H1 (cell line): ENCODE measurements around the gene GAST. TPM values are rescaled to one million over a fixed set of nuclear protein-coding genes. Genes with fewer than 3 reads are reported as not detected.

Source experiments
- ATF2 ChIP-seq: IDR thresholded peaks from 2 replicates; pipeline ENCODE4 v1.6.1; 2012; ENCODE audit warnings: low read length, inconsistent platforms
- ATF3 ChIP-seq: IDR thresholded peaks from 2 replicates; pipeline ENCODE4 v1.6.1; 2011; ENCODE audit warnings: low read depth, mild to moderate bottlenecking, low read length; ENCODE audit not compliant: insufficient read depth
- CBX5 ChIP-seq: fragments of 300-800, 300-1000 bp; sonication (generic); IDR thresholded peaks from 2 replicates; pipeline ENCODE4 v1.7.1; 2016; ENCODE audit warnings: antibody characterized with exemption, low read length, low read depth
- CBX8 ChIP-seq: fragments of 300-800, 300-1000 bp; sonication (generic); IDR thresholded peaks from 2 replicates; pipeline ENCODE4 v1.7.1; 2016; ENCODE audit warnings: low read depth, low read length, borderline replicate concordance
- CEBPB ChIP-seq: IDR thresholded peaks from 2 replicates; pipeline ENCODE4 v1.6.1; 2012; ENCODE audit warnings: low read depth, low read length
- CHD2 ChIP-seq: IDR thresholded peaks from 2 replicates; pipeline ENCODE4 v1.6.1; 2012; ENCODE audit warnings: low read length, improper control_type of control experiment
- CREB1 ChIP-seq: IDR thresholded peaks from 2 replicates; pipeline ENCODE4 v1.6.1; 2012; ENCODE audit warnings: inconsistent platforms
- EP300 ChIP-seq, 2 experiments: IDR thresholded peaks; 1 replicate in 1 of 2; 2 replicates in 1 of 2; pipeline ENCODE4 v1.6.1; 2011 to 2012; ENCODE audit warnings: low read depth in 2 of 2, low read length in 2 of 2, mild to moderate bottlenecking in 2 of 2, borderline replicate concordance in 1 of 2, inconsistent platforms in 1 of 2, moderate library complexity in 1 of 2
- FOSL1 ChIP-seq: IDR thresholded peaks from 2 replicates; pipeline ENCODE4 v1.6.1; 2011; ENCODE audit warnings: mild to moderate bottlenecking, low read depth, low read length, moderate library complexity; ENCODE audit not compliant: insufficient read depth
- PHF8 ChIP-seq: fragments of 200-600 bp; sonication (generic); conservative IDR thresholded peaks from 2 replicates; pipeline ENCODE4 v1.7.1; 2012; ENCODE audit warnings: low read depth, mild to moderate bottlenecking, inconsistent platforms, low read length, moderate library complexity
- POU5F1 ChIP-seq: IDR thresholded peaks from 2 replicates; pipeline ENCODE4 v1.6.1; 2011; ENCODE audit warnings: low read depth, mild to moderate bottlenecking, low read length, moderate library complexity
- RFX5 ChIP-seq: IDR thresholded peaks from 2 replicates; pipeline ENCODE4 v1.6.1; 2011; ENCODE audit warnings: low read depth, low read length, improper control_type of control experiment, borderline replicate concordance
- RNF2 ChIP-seq: fragments of 200-900, 300-1000 bp; sonication (generic); IDR thresholded peaks from 2 replicates; pipeline ENCODE4 v1.7.1; 2016; ENCODE audit warnings: borderline replicate concordance, low read depth, mild to moderate bottlenecking, antibody characterized with exemption, low read length; ENCODE audit not compliant: poor library complexity, severe bottlenecking; ENCODE audit errors: missing control alignments
- SIN3A ChIP-seq, 2 experiments: IDR thresholded peaks in 1 of 2; conservative IDR thresholded peaks in 1 of 2; 2 replicates each; pipeline ENCODE4 v1.6.1; 2011 to 2012; ENCODE audit warnings: low read length in 2 of 2, improper control_type of control experiment in 1 of 2, low read depth in 1 of 2, mild to moderate bottlenecking in 1 of 2
- SRF ChIP-seq: IDR thresholded peaks from 2 replicates; pipeline ENCODE4 v1.6.1; 2011; ENCODE audit warnings: mild to moderate bottlenecking, low read depth, low read length, moderate library complexity
- TBP ChIP-seq: IDR thresholded peaks from 2 replicates; pipeline ENCODE4 v1.6.1; 2011; ENCODE audit warnings: low read depth, low read length, improper control_type of control experiment
- USF2 ChIP-seq: IDR thresholded peaks from 2 replicates; pipeline ENCODE4 v1.6.1; 2011; ENCODE audit warnings: low read length, improper control_type of control experiment
- YY1 ChIP-seq: IDR thresholded peaks from 2 replicates; pipeline ENCODE4 v1.6.1; 2011; ENCODE audit warnings: low read depth, mild to moderate bottlenecking, low read length
- ZNF274 ChIP-seq: IDR thresholded peaks from 2 replicates; pipeline ENCODE4 v1.7.0; 2012; ENCODE audit warnings: low read length, borderline replicate concordance; ENCODE audit errors: extremely low read depth
- polyA plus RNA-seq, 7 experiments: library from polyadenylated mRNA; depleted of rRNA in 3 of 7; stranded (reverse) in 5 of 7; unstranded in 2 of 7; fragments of >200 nt in 5 of 7; fragments of 200-250 nt in 2 of 7; gene quantifications; 1 replicate in 5 of 7; 2 replicates in 1 of 7; 4 replicates in 1 of 7; pipeline versions ENCODE4 v1.2.1 to v1.2.3, GENCODE V29; 2011 to 2013; ENCODE audit warnings: missing spikeins in 2 of 7, mixed read lengths in 2 of 7
- total RNA-seq: library from RNA; stranded (reverse); fragmentation: NEBNext Ultra II Directional; extraction: Animal tissue kit (Norgen Biotek cat#: 25700); gene quantifications from 2 replicates; pipeline ENCODE4 v1.2.1, GENCODE V29; 2021

Gene GAST
- total and polyA plus RNA-seq, 2 of the 8 experiments (the other 6 are each of a cell fraction or from before 2014, with no cell fraction given), result not detected

GRCh38 chr17:41688641-41689496 is 23.3 kb upstream of the GAST start, which contains the start of gene EIF1 (continued):
- TF ChIP-seq USF2, result no peak
- TF ChIP-seq YY1, result peak; percentile 63; the same call in 1 of the 2 replicates
- TF ChIP-seq SIN3A (conservative IDR thresholded peaks at IDR 0.05 in 1 of 2, IDR thresholded peaks at IDR 0.05 in 1 of 2; ENCODE audit: low read depth in 1 of 2, low read length in 2 of 2), result peak in 1 of 2 experiments; percentile 19; a peak in 1 of 4 replicates
- TF ChIP-seq FOSL1, result no peak
- 0 out of 2 replicates have a peak, but pooled peaks have one; percentile 6 for TF ChIP-seq SRF
- peak; percentile 83 for TF ChIP-seq ATF3
- no peak for TF ChIP-seq ZNF274
- no peak for TF ChIP-seq POU5F1
- TF ChIP-seq EP300 (IDR thresholded peaks at IDR 0.05; ENCODE audit: borderline replicate concordance in 1 of 2, low read depth in 2 of 2, low read length in 2 of 2), result peak in 1 of 2 experiments; percentile 48; a peak in 1 of 3 replicates
- no peak for TF ChIP-seq RFX5
- no peak for TF ChIP-seq CBX8
- TF ChIP-seq ATF2, result peak; percentile 88; the same call in 1 of the 2 replicates
- peak; percentile 98 for TF ChIP-seq CEBPB
- no peak for TF ChIP-seq CBX5
- no peak for TF ChIP-seq RNF2
- TF ChIP-seq PHF8, result peak; percentile 100
- peak; percentile 97 for TF ChIP-seq TBP
- peak; percentile 78 for TF ChIP-seq CHD2
- TF ChIP-seq CREB1, result peak; percentile 99
